DND-41 (cell line): ENCODE measurements around the gene ARHGEF16.

Experiments used
- ATAC-seq: fragments of 200-7000 bp; cut with Tn5 transposase; 3 replicates; pipeline ENCODE4 v1.9.1; 2021; ENCODE audit warnings: low read depth; ENCODE audit not compliant: insufficient read depth
- DNase-seq: peaks from one replicate; pipeline ENCODE4 v3.0.0-alpha.2; 2020
- H2AFZ ChIP-seq: 2 replicates; pipeline ENCODE4 v1.6.0; 2012; ENCODE audit warnings: low read depth, low read length
- H3K27ac ChIP-seq: 2 replicates; pipeline ENCODE4 v1.5.1; 2012; ENCODE audit warnings: low read length, inconsistent platforms
- H3K27me3 ChIP-seq: fragments of 200-600 bp; sonication (generic); 2 replicates; pipeline ENCODE4 v1.6.0; 2012; ENCODE audit warnings: low read length, mild to moderate bottlenecking, inconsistent platforms; ENCODE audit not compliant: insufficient read depth, poor library complexity
- H3K36me3 ChIP-seq: 2 replicates; pipeline ENCODE4 v1.5.1; 2012; ENCODE audit warnings: low read length, inconsistent platforms; ENCODE audit not compliant: insufficient read depth
- H3K4me1 ChIP-seq: 2 replicates; pipeline ENCODE4 v1.5.1; 2012; ENCODE audit warnings: mild to moderate bottlenecking, low read length; ENCODE audit not compliant: insufficient read depth
- H3K4me2 ChIP-seq: 2 replicates; pipeline ENCODE4 v1.6.0; 2012; ENCODE audit warnings: mild to moderate bottlenecking, moderate library complexity, low read length, inconsistent platforms; ENCODE audit not compliant: insufficient read depth
- H3K4me3 ChIP-seq, 2 experiments: fragments of 200-600 bp in 1 of 2; shearing (Covaris generic) in 1 of 2; 2 replicates each; pipeline ENCODE4 v1.5.1; 2012 to 2016; ENCODE audit warnings: inconsistent platforms in 2 of 2, low read length in 2 of 2, mild to moderate bottlenecking in 2 of 2, low read depth in 1 of 2, moderate library complexity in 1 of 2
- H3K79me2 ChIP-seq: 2 replicates; pipeline ENCODE4 v1.6.0; 2012; ENCODE audit warnings: low read length, inconsistent platforms; ENCODE audit not compliant: insufficient read depth
- H3K9ac ChIP-seq: 2 replicates; pipeline ENCODE4 v1.6.0; 2012; ENCODE audit warnings: low read depth, mild to moderate bottlenecking, inconsistent platforms, low read length, moderate library complexity
- H3K9me3 ChIP-seq: 2 replicates; pipeline ENCODE4 v1.5.1; 2012; ENCODE audit warnings: low read length, moderate library complexity, mild to moderate bottlenecking, inconsistent platforms; ENCODE audit not compliant: insufficient read depth, severe bottlenecking
- H4K20me1 ChIP-seq: 2 replicates; pipeline ENCODE4 v1.6.0; 2012; ENCODE audit warnings: low read length; ENCODE audit not compliant: insufficient read depth
- CTCF ChIP-seq: IDR thresholded peaks from 2 replicates; pipeline ENCODE4 v1.5.1; 2012; ENCODE audit warnings: borderline replicate concordance, low read length, moderate library complexity, mild to moderate bottlenecking; ENCODE audit not compliant: poor library complexity, severe bottlenecking; ENCODE audit errors: extremely low read depth
- EZH2 ChIP-seq: IDR thresholded peaks from 3 replicates; pipeline ENCODE4 v1.6.1; 2012; ENCODE audit warnings: borderline replicate concordance, low read depth, mild to moderate bottlenecking, moderate library complexity, low read length, inconsistent platforms; ENCODE audit not compliant: severe bottlenecking

Gene ARHGEF16

GRCh38 chr1:3481046-3481445, 26.6 kb downstream of the ARHGEF16 start:
- H3K79me2 ChIP-seq: no peaks in the 10 kb centered on the region
- no peak for TF ChIP-seq EZH2
- TF ChIP-seq CTCF: no peak
- no peak overlapping the region for H3K4me2 ChIP-seq
- no peaks in the 10 kb centered on the region for H3K27me3 ChIP-seq
- H3K9ac ChIP-seq: no peak overlapping the region
- H3K27ac ChIP-seq: no peak overlapping the region
- no peak overlapping the region for H3K4me3 ChIP-seq
- no peaks in the 10 kb centered on the region for H3K4me1 ChIP-seq
- H3K36me3 ChIP-seq: no peaks in the 10 kb centered on the region
- no peaks in the 10 kb centered on the region for H3K9me3 ChIP-seq
- DNase-seq: no peak
- H4K20me1 ChIP-seq: peaks cover 9% of the 10 kb centered on the region
- ATAC-seq: no peak
- H2AFZ ChIP-seq: no peak overlapping the region

DNA sequence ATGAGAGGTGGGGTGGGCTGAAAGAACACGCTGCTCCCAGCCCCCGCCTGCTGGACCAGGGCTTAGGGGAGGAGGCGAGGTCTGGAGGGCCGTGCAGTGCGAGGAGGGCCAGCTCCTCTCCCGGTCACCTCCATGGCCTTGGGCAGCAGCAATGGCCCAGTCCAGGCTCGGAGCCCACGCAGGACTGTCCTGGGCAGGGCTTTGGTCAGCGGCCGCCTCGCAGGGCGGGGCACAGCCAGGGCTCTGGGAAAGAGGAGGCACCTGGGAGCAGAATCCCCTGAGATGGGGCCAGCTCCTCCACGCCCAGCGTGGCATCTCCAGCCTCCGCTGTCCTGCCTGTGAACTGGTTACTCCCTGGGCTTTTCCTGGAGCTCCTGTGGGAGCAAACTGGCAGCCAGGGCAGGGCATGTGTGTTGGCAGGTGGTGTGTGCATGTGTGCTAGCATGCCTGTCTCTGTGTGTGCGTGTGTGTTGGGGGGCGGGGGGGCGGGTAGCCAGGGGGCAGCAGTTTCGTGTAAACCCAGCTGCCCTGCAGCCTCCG, 27.4 kb downstream of the ARHGEF16 start:
- H3K27me3 ChIP-seq: no peaks in the 10 kb centered on the region
- peaks cover 9% of the 10 kb centered on the region for H4K20me1 ChIP-seq
- no peak overlapping the region for H3K27ac ChIP-seq
- no peaks in the 10 kb centered on the region for H3K9me3 ChIP-seq
- H3K79me2 ChIP-seq: no peaks in the 10 kb centered on the region
- no peak overlapping the region for H3K4me2 ChIP-seq
- TF ChIP-seq CTCF (no peak), EZH2 (no peak)
- no peaks in the 10 kb centered on the region for H3K4me1 ChIP-seq
- no peak for ATAC-seq
- H2AFZ ChIP-seq: no peak overlapping the region
- no peak overlapping the region for H3K9ac ChIP-seq
- no peak for DNase-seq
- no peak overlapping the region for H3K4me3 ChIP-seq
- H3K36me3 ChIP-seq: no peaks in the 10 kb centered on the region

DNA sequence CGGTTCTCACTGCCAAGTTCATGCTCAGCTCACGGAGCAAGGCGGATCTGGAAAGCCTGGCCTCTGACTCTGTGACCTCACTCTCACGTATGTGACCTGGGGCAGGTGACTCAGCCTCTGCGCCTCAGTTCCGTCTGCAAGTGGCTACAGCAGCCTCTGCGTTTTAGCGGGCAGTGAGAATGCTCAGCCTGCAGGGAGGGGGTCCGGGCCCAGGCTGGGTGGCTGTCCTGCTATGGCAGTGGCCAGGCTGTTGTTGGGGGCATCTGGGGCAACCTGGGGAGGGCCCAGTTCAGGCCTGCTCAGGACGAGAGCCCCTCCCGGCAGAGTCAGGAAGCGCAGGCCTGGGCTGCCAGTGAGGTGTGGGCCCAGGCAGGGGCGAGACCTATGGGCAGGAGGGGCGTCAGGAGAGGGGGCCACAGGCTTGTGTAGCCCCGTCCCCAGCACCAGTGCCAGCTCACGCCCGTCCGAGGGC, 27.9 kb downstream of the ARHGEF16 start:
- TF ChIP-seq CTCF: peak; percentile 20
- TF ChIP-seq EZH2: no peak
- DNase-seq (no peak), ATAC-seq (no peak)
- no peaks in the 10 kb centered on the region for H3K9me3 ChIP-seq
- H3K27ac ChIP-seq: no peak overlapping the region
- H3K79me2 ChIP-seq: no peaks in the 10 kb centered on the region
- H3K9ac ChIP-seq: no peak overlapping the region
- H3K27me3 ChIP-seq: no peaks in the 10 kb centered on the region
- H3K36me3 ChIP-seq: no peaks in the 10 kb centered on the region
- H3K4me3 ChIP-seq: no peak overlapping the region
- no peak overlapping the region for H3K4me2 ChIP-seq
- no peak overlapping the region for H2AFZ ChIP-seq
- peaks cover 9% of the 10 kb centered on the region for H4K20me1 ChIP-seq
- H3K4me1 ChIP-seq: no peaks in the 10 kb centered on the region

- TF ChIP-seq CTCF: no peak
- no peak for TF ChIP-seq EZH2
Measured at GRCh38 chr1:3483380-3483779, 28.9 kb downstream of the ARHGEF16 start.

More at GRCh38 chr1:3483380-3483779, 28.9 kb downstream of the ARHGEF16 start:
- Histone ChIP-seq H3K4me1 (no peaks in the 10 kb centered on the region), H3K9me3 (peaks cover 4% of the 10 kb centered on the region), H3K9ac (no peak overlapping the region), H3K4me2 (no peak overlapping the region), H3K27ac (no peak overlapping the region), H3K79me2 (no peaks in the 10 kb centered on the region), H2AFZ (no peak overlapping the region), H4K20me1 (peaks cover 9% of the 10 kb centered on the region), H3K4me3 (no peak overlapping the region), H3K27me3 (no peaks in the 10 kb centered on the region), H3K36me3 (no peaks in the 10 kb centered on the region)
- ATAC-seq (no peak), DNase-seq (no peak)
